Gastroesophageal sphincter (tissue), 4 donors: ENCODE data around the gene SLC39A11. TPM values are rescaled to one million over a fixed set of nuclear protein-coding genes. Genes with fewer than 3 reads are reported as not detected.

Experiments used
- ATAC-seq: fragments of 150-250 bp; one replicate; pipeline ENCODE4 v1.9.1; 2016; ENCODE audit warnings: mild to moderate bottlenecking, moderate library complexity
- H3K27ac ChIP-seq, 4 donors: fragments of 200-600 bp; sonication (generic) in 3 of 4; 1 replicate in 3 of 4; 2 replicates in 1 of 4; pipeline ENCODE4 v1.5.1; 2016 to 2019
- H3K27me3 ChIP-seq: fragments of 200-600 bp; sonication (generic); one replicate; pipeline ENCODE4 v1.5.1; 2019
- H3K36me3 ChIP-seq, 2 donors: fragments of 200-600 bp; sonication (generic); one replicate each; pipeline ENCODE4 v1.5.1; 2019; ENCODE audit warnings: control low read depth in 1 of 2
- H3K4me1 ChIP-seq, 3 donors: fragments of 200-600 bp; sonication (generic); 1 replicate in 2 of 3; 2 replicates in 1 of 3; pipeline ENCODE4 v1.5.1; 2016 to 2019; ENCODE audit warnings: control low read depth in 2 of 3
- H3K4me3 ChIP-seq, 2 donors: fragments of 200-600 bp; sonication (generic); one replicate each; pipeline ENCODE4 v1.5.1; 2019; ENCODE audit warnings: mild to moderate bottlenecking in 1 of 2, moderate library complexity in 1 of 2
- H3K9me3 ChIP-seq, 3 donors: fragments of 200-600 bp; sonication (generic); one replicate each; pipeline ENCODE4 v1.5.1; 2017 to 2019; ENCODE audit warnings: control low read depth in 2 of 3
- CTCF ChIP-seq, 4 experiments: fragments of 200-600 bp in 2 of 4; fragments of 450-650 bp in 2 of 4; sonication (generic) in 1 of 4; IDR thresholded peaks; one replicate each; pipeline ENCODE4 v1.5.1; 2017 to 2019; ENCODE audit warnings: antibody characterized with exemption in 4 of 4, mild to moderate bottlenecking in 2 of 4, moderate library complexity in 2 of 4
- EP300 ChIP-seq: sonication (generic); formaldehyde crosslinking; IDR thresholded peaks from one replicate; pipeline ENCODE4 v1.6.1; 2017; ENCODE audit warnings: antibody characterized with exemption, mild to moderate bottlenecking
- POLR2A ChIP-seq, 2 donors: fragments of 450-650 bp; IDR thresholded peaks; one replicate each; pipeline ENCODE4 v1.6.1; 2017; ENCODE audit warnings: antibody characterized with exemption in 2 of 2, mild to moderate bottlenecking in 2 of 2, moderate library complexity in 1 of 2
- POLR2AphosphoS5 ChIP-seq: sonication (generic); formaldehyde crosslinking; IDR thresholded peaks from one replicate; pipeline ENCODE4 v1.6.1; 2017; ENCODE audit warnings: antibody characterized with exemption
- WGBS, 2 donors: methylation state at CpG; one replicate each; pipeline ENCODE4 v1.1.5; 2018; ENCODE audit warnings: low coverage in 1 of 2; 5-methylcytosine and 5-hydroxymethylcytosine counted together
- total RNA-seq, 4 donors: library from RNA; depleted of rRNA; stranded (reverse); fragments of >200 nt; gene quantifications; one replicate each; pipeline ENCODE4 v1.1.0, GENCODE V29; 2016

Gene SLC39A11
- total RNA-seq, 4 donors from 2014 or later = 11.6 to 16.8 (median 14.5) TPM

DNA sequence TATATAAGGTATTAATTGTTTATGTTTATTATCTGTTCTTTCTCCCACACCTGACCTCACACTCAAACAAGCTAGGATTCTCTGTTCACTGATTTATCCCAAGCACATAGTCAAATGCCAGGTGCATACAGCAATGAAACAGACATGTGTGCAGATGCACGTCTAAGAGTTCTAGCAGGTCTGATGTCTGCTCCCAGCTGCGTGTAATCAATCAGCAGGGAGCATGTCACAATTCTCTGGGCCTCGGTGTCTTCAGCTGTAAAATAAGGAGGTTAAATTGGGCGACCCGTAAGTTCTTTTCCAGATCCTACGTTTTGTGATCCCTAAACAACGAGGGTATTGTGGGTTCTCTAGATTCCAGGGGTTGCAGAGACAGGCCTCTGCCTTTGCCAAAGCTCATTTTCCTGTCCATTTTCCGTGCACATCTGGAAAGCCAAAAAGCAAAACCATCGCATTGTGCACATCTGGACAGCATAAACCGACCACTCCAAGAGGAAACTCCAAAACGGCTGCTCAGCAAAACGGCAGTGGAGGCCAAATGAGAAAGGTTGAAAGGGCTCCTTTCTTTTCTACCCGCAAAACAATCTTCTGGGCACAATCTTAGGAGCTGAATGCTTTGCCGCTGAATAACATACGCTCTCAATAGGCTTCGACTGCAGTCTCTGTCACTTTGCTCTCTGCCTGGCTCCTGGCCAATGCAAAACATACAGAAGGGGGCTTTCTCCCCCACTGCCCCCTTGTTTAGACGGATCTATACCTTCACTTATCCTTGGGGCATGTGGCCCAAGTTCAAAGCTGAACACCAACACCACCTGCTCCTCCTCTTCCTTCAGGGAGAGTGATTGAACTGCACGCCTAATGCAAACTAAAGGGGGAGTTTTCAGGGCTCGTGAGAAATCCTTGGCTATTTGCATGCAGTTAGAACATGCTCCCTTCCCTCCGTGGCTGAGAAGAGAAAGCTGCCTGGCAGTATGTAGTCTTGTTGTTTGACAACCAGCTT lies 426.3 kb downstream of the SLC39A11 start:
- no peaks in the 10 kb centered on the region for H3K4me1 ChIP-seq
- H3K27me3 ChIP-seq = no peaks in the 10 kb centered on the region
- WGBS, 2 donors = 29 to 52% methylated on average over 8 to 14 of the region's 20 CpGs
- no peaks in the 10 kb centered on the region for H3K9me3 ChIP-seq
- ATAC-seq = no peak
- H3K4me3 ChIP-seq = no peak overlapping the region
- TF ChIP-seq POLR2AphosphoS5 (no peak), EP300 (no peak), CTCF (IDR thresholded peaks at IDR 0.05) (no peak), POLR2A (IDR thresholded peaks at IDR 0.05) (no peak)
- H3K36me3 ChIP-seq = no peaks in the 10 kb centered on the region
- H3K27ac ChIP-seq = no peak overlapping the region

DNA sequence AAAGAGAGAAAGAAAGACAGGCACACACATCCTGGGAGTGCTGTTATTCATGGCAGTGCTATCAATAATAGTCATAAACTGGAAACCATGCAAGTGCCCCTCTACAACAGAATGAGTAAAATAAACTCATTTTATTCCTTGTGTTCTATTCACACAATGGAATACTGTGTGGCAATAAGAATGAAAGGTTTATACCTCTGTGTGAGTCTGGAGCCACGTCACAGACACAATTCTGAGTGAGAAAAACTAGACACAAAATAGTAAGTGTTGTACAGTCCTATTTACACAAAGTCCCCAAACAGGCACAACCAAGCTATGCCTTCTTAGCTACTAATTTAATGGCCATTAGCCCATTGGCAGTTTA lies 429.7 kb downstream of the SLC39A11 start:
- Histone ChIP-seq H3K4me3 (no peak overlapping the region), H3K27me3 (no peaks in the 10 kb centered on the region), H3K4me1 (no peaks in the 10 kb centered on the region), H3K36me3 (no peaks in the 10 kb centered on the region), H3K27ac (no peak overlapping the region), H3K9me3 (no peaks in the 10 kb centered on the region)
- TF ChIP-seq POLR2AphosphoS5 (no peak), POLR2A (IDR thresholded peaks at IDR 0.05) (no peak), EP300 (no peak), CTCF (IDR thresholded peaks at IDR 0.05) (no peak)
- no peak for ATAC-seq
- 87 to 88% methylated on average over 1 of the region's 1 CpG for WGBS, 2 donors

DNA sequence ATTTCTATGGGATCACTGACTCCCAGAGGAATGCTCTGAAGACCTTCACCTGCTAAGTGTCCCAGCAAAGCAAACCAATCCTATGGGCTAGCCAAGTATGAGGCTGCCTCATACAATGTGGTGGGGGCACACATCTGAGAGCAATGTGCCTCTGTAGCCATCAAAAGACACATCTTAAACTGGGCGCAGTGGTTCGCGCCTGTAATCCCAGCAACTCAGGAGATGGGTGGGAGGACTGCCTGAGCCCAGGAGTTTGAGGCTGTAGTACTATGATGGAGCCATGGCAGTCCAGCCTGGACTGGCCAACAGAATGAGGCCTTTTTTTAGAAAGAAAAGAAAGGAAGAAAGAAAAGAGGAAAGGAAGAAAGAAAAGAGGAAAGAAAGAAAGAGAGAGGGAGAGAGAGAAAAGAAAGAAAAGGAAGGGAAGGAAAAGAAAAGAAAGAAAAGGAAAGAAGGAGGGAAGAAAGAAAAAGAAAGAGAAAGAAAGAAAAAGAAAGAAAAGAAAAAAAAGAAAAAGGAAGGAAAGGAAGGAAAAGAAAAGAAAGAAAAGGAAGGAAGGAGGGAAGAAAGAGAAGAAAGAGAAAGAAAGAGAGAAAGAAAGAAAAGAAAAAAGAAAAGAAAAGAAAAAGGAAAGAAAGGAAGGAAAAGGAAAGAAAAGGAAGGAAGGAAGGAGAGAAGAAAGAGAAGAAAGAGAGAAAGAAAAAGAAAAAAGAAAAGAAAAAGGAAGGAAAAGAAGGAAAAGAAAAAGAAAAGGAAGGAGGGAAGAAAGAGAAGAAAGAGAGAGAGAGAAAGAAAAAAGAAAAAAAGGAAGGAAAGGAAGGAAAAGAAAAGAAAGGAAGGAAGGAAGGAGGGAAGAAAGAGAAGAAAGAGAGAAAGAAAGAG lies 430.3 kb downstream of the SLC39A11 start:
- TF ChIP-seq POLR2A (IDR thresholded peaks at IDR 0.05) (no peak), POLR2AphosphoS5 (no peak), EP300 (no peak), CTCF (IDR thresholded peaks at IDR 0.05) (no peak)
- H3K27me3 ChIP-seq = no peaks in the 10 kb centered on the region
- H3K4me1 ChIP-seq = no peaks in the 10 kb centered on the region
- WGBS, 2 donors = 50 to 100% methylated on average over 2 to 3 of the region's 3 CpGs
- H3K36me3 ChIP-seq = no peaks in the 10 kb centered on the region
- H3K4me3 ChIP-seq = no peak overlapping the region
- no peak overlapping the region for H3K27ac ChIP-seq
- no peak for ATAC-seq
- no peaks in the 10 kb centered on the region for H3K9me3 ChIP-seq

GRCh38 chr17:72661116-72661944 lies 431.2 kb downstream of the SLC39A11 start:
- Histone ChIP-seq H3K36me3 (no peaks in the 10 kb centered on the region), H3K27me3 (no peaks in the 10 kb centered on the region), H3K27ac (no peak overlapping the region), H3K4me1 (no peaks in the 10 kb centered on the region), H3K9me3 (no peaks in the 10 kb centered on the region), H3K4me3 (no peak overlapping the region)
- WGBS, 2 donors = 70 to 88% methylated on average over 3 to 5 of the region's 21 CpGs
- no peak for ATAC-seq
- TF ChIP-seq CTCF (IDR thresholded peaks at IDR 0.05) (no peak), POLR2A (IDR thresholded peaks at IDR 0.05) (no peak), POLR2AphosphoS5 (no peak), EP300 (no peak)
